Measurements from ENCODE around the gene GSX1. TPM values are rescaled to one million over a fixed set of nuclear protein-coding genes. Genes with fewer than 3 reads are reported as not detected.

The GSX1 gene
- total RNA-seq, 4 donors from 2014 or later, result not detected

- no peak for TF ChIP-seq CTCF (IDR thresholded peaks at IDR 0.05; ENCODE audit: low read depth)
These were observed 18.1 kb upstream of the GSX1 start for GRCh38 chr13:27774169-27774568.

GRCh38 chr13:27774651-27775050, 17.6 kb upstream of the GSX1 start:
- TF ChIP-seq CTCF (IDR thresholded peaks at IDR 0.05; ENCODE audit: low read depth), result no peak

- TF ChIP-seq CTCF (IDR thresholded peaks at IDR 0.05; ENCODE audit: low read depth), result no peak
These were observed 16.3 kb upstream of the GSX1 start for GRCh38 chr13:27775943-27776342.

GRCh38 chr13:27782151-27782550, 10.1 kb upstream of the GSX1 start:
- TF ChIP-seq CTCF (IDR thresholded peaks at IDR 0.05; ENCODE audit: low read depth), result no peak

GRCh38 chr13:27783111-27783510, 9.2 kb upstream of the GSX1 start:
- TF ChIP-seq CTCF (IDR thresholded peaks at IDR 0.05; ENCODE audit: low read depth), result no peak

- TF ChIP-seq CTCF (IDR thresholded peaks at IDR 0.05; ENCODE audit: low read depth), result no peak
These were observed 4.0 kb upstream of the GSX1 start for GRCh38 chr13:27788271-27788670.

- TF ChIP-seq CTCF (IDR thresholded peaks at IDR 0.05; ENCODE audit: low read depth), result no peak
These were observed 3.2 kb upstream of the GSX1 start for GRCh38 chr13:27789153-27789494.

All from subcutaneous adipose tissue (tissue), 4 donors.